ENCODE data around the gene ELAVL3. TPM values are rescaled to one million over a fixed set of nuclear protein-coding genes. Genes with fewer than 3 reads are reported as not detected.

The ELAVL3 gene
- polyA plus RNA-seq, 1 donor from 2014 or later: 38.7 TPM

DNA sequence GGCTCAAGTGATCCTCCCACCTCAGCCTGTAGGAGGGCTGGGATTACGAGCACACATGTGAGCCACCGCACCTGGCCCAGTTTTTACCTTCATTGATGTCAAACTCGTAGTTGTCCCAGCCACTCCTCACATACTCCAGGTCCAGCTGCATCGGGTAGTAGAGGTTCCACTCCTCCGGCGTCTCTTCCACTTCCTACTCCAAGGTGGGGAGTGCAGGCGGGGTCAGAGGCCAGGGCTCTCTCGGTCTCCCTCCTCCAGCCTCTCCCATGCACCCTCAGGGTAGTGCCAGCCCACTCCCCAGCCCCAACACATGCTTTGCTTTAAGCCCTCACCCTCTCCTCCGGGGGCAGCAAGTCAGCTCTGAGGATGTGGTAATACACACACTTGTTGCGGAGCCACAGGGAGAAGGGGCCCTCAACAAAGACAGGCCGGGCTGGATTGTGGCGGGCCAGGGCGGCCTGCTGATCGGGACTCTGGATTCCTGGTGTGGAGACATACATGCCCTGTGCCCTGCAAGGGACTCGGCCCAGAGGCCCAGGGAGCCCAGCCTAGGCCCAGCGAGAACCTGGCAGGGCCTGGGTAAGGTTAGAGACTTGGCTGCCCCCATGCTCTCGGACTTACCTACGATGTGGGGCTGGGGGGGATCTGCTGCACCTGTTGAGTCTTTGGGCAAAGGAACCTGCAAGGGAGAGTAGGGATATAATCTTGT, 26.7 kb upstream of the ELAVL3 start:
- no peaks in the 10 kb centered on the region for H3K36me3 ChIP-seq (ENCODE audit: insufficient read depth, low read length)
- H3K27me3 ChIP-seq (ENCODE audit: insufficient read depth, low read depth, low read length): no peaks in the 10 kb centered on the region
- no peak overlapping the region for H3K4me3 ChIP-seq (ENCODE audit: low read length)
- no peak for TF ChIP-seq EP300 (conservative IDR thresholded peaks at IDR 0.05; ENCODE audit: poor library complexity, severe bottlenecking)
- TF ChIP-seq MXI1 (conservative IDR thresholded peaks at IDR 0.05; ENCODE audit: poor library complexity, severe bottlenecking): no peak
- H3K9me2 ChIP-seq (ENCODE audit: insufficient read depth, low read length): no peaks in the 10 kb centered on the region
- H3K79me2 ChIP-seq (replicated peaks; ENCODE audit: insufficient read depth, low read length): no peaks in the 10 kb centered on the region
- H3K4me2 ChIP-seq (ENCODE audit: low read length): no peak overlapping the region
- no peak overlapping the region for H3K27ac ChIP-seq (ENCODE audit: low read length)
- H3K9me3 ChIP-seq (ENCODE audit: low read length): no peaks in the 10 kb centered on the region
- H2AFZ ChIP-seq (ENCODE audit: low read depth, low read length): no peak overlapping the region
- no peaks in the 10 kb centered on the region for H3F3A ChIP-seq (ENCODE audit: insufficient read depth, low read length, poor library complexity, severe bottlenecking)
- no peaks in the 10 kb centered on the region for H4K20me1 ChIP-seq (ENCODE audit: insufficient read depth)
- H3K9ac ChIP-seq (ENCODE audit: low read length): no peak overlapping the region

DNA sequence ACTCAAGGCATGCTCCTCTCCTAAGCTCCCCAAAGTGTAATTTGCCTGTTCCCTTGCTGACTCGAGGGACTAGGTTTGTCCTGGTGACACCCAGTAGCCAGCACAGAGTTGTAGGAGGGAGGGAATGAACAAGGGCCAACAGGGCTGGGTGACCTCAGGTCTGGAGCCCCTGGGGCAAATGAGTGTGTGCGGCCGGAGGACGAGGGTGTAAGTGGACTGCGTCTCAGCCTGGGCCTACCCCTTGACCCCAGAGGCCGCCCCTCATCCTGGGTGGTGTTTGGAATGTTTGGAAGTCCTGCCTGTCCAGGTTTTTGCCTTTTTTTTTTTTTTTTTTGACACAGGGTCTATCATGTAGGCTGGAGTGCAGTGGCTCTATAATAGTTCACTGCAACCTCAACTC, 26.1 kb upstream of the ELAVL3 start:
- no peaks in the 10 kb centered on the region for H3K9me2 ChIP-seq (ENCODE audit: insufficient read depth, low read length)
- no peaks in the 10 kb centered on the region for H3F3A ChIP-seq (ENCODE audit: insufficient read depth, low read length, poor library complexity, severe bottlenecking)
- H3K4me2 ChIP-seq (ENCODE audit: low read length): no peak overlapping the region
- no peak overlapping the region for H2AFZ ChIP-seq (ENCODE audit: low read depth, low read length)
- H3K27ac ChIP-seq (ENCODE audit: low read length): no peak overlapping the region
- H3K79me2 ChIP-seq (replicated peaks; ENCODE audit: insufficient read depth, low read length): no peaks in the 10 kb centered on the region
- no peaks in the 10 kb centered on the region for H3K36me3 ChIP-seq (ENCODE audit: insufficient read depth, low read length)
- H3K27me3 ChIP-seq (ENCODE audit: insufficient read depth, low read depth, low read length): no peaks in the 10 kb centered on the region
- no peak overlapping the region for H3K9ac ChIP-seq (ENCODE audit: low read length)
- H3K4me3 ChIP-seq (ENCODE audit: low read length): no peak overlapping the region
- no peak for TF ChIP-seq POLR2AphosphoS5 (IDR thresholded peaks at IDR 0.05)
- TF ChIP-seq, protein P1, sequence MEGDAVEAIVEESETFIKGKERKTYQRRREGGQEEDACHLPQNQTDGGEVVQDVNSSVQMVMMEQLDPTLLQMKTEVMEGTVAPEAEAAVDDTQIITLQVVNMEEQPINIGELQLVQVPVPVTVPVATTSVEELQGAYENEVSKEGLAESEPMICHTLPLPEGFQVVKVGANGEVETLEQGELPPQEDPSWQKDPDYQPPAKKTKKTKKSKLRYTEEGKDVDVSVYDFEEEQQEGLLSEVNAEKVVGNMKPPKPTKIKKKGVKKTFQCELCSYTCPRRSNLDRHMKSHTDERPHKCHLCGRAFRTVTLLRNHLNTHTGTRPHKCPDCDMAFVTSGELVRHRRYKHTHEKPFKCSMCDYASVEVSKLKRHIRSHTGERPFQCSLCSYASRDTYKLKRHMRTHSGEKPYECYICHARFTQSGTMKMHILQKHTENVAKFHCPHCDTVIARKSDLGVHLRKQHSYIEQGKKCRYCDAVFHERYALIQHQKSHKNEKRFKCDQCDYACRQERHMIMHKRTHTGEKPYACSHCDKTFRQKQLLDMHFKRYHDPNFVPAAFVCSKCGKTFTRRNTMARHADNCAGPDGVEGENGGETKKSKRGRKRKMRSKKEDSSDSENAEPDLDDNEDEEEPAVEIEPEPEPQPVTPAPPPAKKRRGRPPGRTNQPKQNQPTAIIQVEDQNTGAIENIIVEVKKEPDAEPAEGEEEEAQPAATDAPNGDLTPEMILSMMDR (IDR thresholded peaks at IDR 0.05; ENCODE audit: poor library complexity, severe bottlenecking): no peak
- no peak for TF ChIP-seq EP300 (conservative IDR thresholded peaks at IDR 0.05; ENCODE audit: poor library complexity, severe bottlenecking)
- TF ChIP-seq RAD21 (conservative IDR thresholded peaks at IDR 0.05): no peak
- TF ChIP-seq, protein P2, sequence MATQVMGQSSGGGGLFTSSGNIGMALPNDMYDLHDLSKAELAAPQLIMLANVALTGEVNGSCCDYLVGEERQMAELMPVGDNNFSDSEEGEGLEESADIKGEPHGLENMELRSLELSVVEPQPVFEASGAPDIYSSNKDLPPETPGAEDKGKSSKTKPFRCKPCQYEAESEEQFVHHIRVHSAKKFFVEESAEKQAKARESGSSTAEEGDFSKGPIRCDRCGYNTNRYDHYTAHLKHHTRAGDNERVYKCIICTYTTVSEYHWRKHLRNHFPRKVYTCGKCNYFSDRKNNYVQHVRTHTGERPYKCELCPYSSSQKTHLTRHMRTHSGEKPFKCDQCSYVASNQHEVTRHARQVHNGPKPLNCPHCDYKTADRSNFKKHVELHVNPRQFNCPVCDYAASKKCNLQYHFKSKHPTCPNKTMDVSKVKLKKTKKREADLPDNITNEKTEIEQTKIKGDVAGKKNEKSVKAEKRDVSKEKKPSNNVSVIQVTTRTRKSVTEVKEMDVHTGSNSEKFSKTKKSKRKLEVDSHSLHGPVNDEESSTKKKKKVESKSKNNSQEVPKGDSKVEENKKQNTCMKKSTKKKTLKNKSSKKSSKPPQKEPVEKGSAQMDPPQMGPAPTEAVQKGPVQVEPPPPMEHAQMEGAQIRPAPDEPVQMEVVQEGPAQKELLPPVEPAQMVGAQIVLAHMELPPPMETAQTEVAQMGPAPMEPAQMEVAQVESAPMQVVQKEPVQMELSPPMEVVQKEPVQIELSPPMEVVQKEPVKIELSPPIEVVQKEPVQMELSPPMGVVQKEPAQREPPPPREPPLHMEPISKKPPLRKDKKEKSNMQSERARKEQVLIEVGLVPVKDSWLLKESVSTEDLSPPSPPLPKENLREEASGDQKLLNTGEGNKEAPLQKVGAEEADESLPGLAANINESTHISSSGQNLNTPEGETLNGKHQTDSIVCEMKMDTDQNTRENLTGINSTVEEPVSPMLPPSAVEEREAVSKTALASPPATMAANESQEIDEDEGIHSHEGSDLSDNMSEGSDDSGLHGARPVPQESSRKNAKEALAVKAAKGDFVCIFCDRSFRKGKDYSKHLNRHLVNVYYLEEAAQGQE (IDR thresholded peaks at IDR 0.05; ENCODE audit: borderline replicate concordance): no peak
- TF ChIP-seq MXI1 (conservative IDR thresholded peaks at IDR 0.05; ENCODE audit: poor library complexity, severe bottlenecking): no peak
- no peak for TF ChIP-seq EZH2 (IDR thresholded peaks at IDR 0.05; ENCODE audit: borderline replicate concordance, insufficient read depth, low read length, poor library complexity, severe bottlenecking)
- TF ChIP-seq TAF1 (IDR thresholded peaks at IDR 0.05; ENCODE audit: low read depth): no peak
- no peak for TF ChIP-seq SMC3 (conservative IDR thresholded peaks at IDR 0.05; ENCODE audit: poor library complexity)
- H3K9me3 ChIP-seq (ENCODE audit: low read length): no peaks in the 10 kb centered on the region
- H4K20me1 ChIP-seq (ENCODE audit: insufficient read depth): no peaks in the 10 kb centered on the region
